ENCODE results near the gene SP6. TPM values are rescaled to one million over a fixed set of nuclear protein-coding genes. Genes with fewer than 3 reads are reported as not detected.

Gene SP6
- total RNA-seq, 2 experiments from 2014 or later = 0.07 to 0.14 TPM

DNA sequence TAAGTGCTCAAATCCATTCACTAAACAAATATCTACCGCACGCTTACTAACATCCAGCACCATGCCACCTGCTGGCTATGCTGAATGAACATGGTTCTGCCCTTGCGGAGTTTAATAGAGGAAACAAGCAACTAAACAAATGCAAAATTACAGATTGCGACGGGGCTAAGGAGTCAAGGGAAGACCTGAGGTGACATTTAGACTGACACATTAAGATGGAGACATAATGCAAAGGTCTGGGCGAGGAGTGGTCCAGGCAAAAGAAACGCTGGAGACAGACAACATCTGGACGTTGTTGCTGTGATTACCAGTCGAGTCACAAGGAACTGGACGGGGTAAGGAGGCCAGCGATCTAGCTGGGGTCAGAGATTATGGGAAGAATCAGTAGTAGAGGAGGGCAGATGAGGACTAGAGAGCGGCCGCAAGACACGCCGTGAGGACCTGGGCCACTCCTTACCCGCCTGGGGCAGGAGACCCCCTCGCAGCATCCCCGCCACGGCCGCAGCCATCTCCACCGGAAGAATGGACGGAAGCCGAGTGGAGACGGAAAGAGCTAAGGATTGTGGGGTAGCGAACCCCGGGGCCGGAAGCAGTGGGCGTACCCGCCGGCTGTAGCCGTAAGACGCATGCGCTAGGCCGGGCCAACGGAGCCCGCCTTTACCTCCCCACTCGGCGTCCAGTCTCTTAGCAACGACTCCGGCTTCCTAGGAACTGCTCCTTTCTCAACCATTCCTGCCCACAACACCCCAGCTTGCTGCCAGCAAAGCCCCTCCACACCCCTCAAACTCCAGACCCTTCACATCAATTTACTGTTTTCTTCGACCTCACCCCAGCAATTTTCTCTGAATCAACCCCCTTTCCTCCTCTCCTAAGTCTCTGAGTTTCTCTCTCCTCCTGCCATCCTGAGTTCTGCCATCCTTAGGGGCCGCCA lies 19.7 kb downstream of the SP6 start, which contains the start of the genes LRRC46 and MRPL10:
Gene LRRC46 (plus strand): TSS at position 668 of the 931 bp plus-strand sequence. CDS start 320 bp downstream, outside the sequence.
Gene MRPL10 (minus strand): TSS at position 539 of the 931 bp plus-strand sequence. CDS start 30 bp downstream, at position 509.
- POLR2A ChIA-PET = interaction anchor here (0.5 to 1.1 kb wide), 5 partner anchors 9 to 729 kb away, joined by 3 to 7 read pairs (median 3); partner anchors contain the start of gene OSBPL7
- peak; percentile 94 for ATAC-seq
- peak; percentile 96 for DNase-seq
- Mint-ChIP-seq H3K27me3 (no peaks in the 10 kb centered on the region), H3K36me3 (ENCODE audit: low read depth) (peaks cover 19% of the 10 kb centered on the region), H3K9me3 (ENCODE audit: low read depth) (no peaks in the 10 kb centered on the region), H3K4me3 (peak within 1 kb of the TSS; percentile 88), H3K4me1 (peaks cover 57% of the 10 kb centered on the region), H3K27ac (peak within 1 kb of the TSS; percentile 88)
- CTCF ChIA-PET = interaction anchor here (0.6 to 2.0 kb wide), 14 partner anchors 10 to 890 kb away, joined by 3 to 8 read pairs (median 4); partner anchors contain the start of genes SCRN2, SP2 and SP6
- intact Hi-C loops (cut with DNase I, micrococcal nuclease) = loop anchor here (1.0 to 2.0 kb wide), 6 partner anchors 10 to 182 kb away; partner anchors contain the start of genes SCRN2 (in 2 of the 2), CDK5RAP3 (in 1 of the 2), KPNB1 (in 1 of the 2) and PNPO (in 1 of the 2)

DNA sequence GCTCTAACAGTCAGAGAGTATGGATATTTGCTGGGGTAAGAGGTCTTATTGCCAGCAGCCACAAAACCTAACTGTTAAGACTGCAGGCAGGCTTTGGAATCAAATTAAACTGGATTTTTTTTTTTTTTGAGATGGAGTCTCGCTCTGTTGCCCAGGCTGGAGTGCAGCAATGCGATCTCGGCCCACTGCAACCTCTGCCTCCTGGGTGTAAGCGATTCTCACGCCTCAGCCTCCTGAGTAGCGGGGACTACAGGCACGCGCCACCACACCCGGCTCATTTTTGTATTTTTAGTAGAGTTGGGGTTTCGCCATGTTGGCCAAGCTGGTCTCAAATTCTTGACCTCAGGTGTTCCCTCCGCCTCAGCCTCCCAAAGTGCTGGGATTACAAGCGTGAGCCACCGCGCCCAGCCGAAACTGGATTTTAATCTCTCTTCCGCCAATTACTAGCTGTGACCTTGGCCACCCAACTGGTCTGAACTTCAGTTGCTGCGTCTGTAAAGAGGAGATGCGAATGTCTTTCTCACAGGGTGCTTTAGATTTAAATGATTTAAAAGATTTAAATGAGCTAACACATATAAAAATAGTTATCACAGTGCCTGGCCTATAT lies 20.5 kb downstream of the SP6 start:
- peaks cover 22% of the 10 kb centered on the region for H3K36me3 Mint-ChIP-seq (ENCODE audit: low read depth)
- peak overlapping the region; percentile 88 for H3K4me3 Mint-ChIP-seq
- H3K27ac Mint-ChIP-seq = peak overlapping the region; percentile 88
- CTCF ChIA-PET = interaction anchor here (0.8 to 2.0 kb wide), 7 partner anchors 11 to 138 kb away, joined by 3 to 8 read pairs (median 3); partner anchors contain the start of gene SCRN2
- H3K27me3 Mint-ChIP-seq = no peaks in the 10 kb centered on the region
- DNase-seq = no peak
- peaks cover 52% of the 10 kb centered on the region for H3K4me1 Mint-ChIP-seq
- H3K9me3 Mint-ChIP-seq (ENCODE audit: low read depth) = no peaks in the 10 kb centered on the region
- ATAC-seq = no peak
- intact Hi-C loops (cut with DNase I, micrococcal nuclease) = loop anchor here (1.0 to 2.0 kb wide), 6 partner anchors 11 to 181 kb away; partner anchors contain the start of genes SCRN2 (in 2 of the 2), CDK5RAP3 (in 1 of the 2), KPNB1 (in 1 of the 2) and PNPO (in 1 of the 2)
- POLR2A ChIA-PET = interaction anchor here (1.1 kb wide), 1 partner anchor 65 kb away, joined by 5 read pairs; no protein-coding TSS in a partner anchor

DNA sequence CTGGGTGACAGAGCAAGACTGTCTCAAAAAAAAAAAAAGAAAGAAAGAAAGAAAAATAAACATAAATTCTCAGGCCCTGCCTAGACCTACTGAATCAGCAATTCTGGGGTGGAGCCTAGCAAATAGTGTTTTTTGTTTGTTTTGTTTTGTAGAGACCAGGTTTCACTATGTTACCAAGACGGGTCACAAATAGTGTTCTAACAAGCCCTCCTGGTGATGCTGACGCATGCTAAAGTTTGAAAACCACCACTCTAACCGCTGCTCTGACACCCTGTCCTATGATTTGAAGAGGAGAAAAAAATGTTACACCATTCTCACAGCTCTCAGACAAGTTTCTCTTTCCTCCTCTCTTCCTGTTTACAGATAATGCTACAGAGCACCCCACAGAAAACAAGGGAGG lies 21.1 kb downstream of the SP6 start:
- ChIA-PET POLR2A (interaction anchor here (0.6 kb wide), 1 partner anchor 62 kb away, joined by 4 read pairs; no protein-coding TSS in a partner anchor), CTCF (interaction anchor here (0.7 to 1.6 kb wide), 3 partner anchors 13 to 60 kb away, joined by 3 to 5 read pairs (median 3); no protein-coding TSS in a partner anchor)
- Mint-ChIP-seq H3K36me3 (ENCODE audit: low read depth) (peaks cover 25% of the 10 kb centered on the region), H3K4me3 (peak overlapping the region; percentile 88), H3K9me3 (ENCODE audit: low read depth) (no peaks in the 10 kb centered on the region), H3K27ac (peak overlapping the region; percentile 61), H3K27me3 (no peaks in the 10 kb centered on the region), H3K4me1 (peaks cover 47% of the 10 kb centered on the region)
- ATAC-seq (peak; percentile 8), DNase-seq (no peak)
- intact Hi-C loops (cut with DNase I, micrococcal nuclease) = loop anchor here in 1 of 2 experiments (2.0 kb wide), 1 partner anchor 141 kb away; the partner anchor contains the start of gene CDK5RAP3

GRCh38 chr17:47823519-47823918 lies 27.4 kb downstream of the SP6 start:
- Mint-ChIP-seq H3K36me3 (ENCODE audit: low read depth) (peaks cover 34% of the 10 kb centered on the region), H3K27ac (no peak overlapping the region), H3K9me3 (ENCODE audit: low read depth) (no peaks in the 10 kb centered on the region), H3K4me1 (peaks cover 23% of the 10 kb centered on the region), H3K27me3 (no peaks in the 10 kb centered on the region), H3K4me3 (no peak overlapping the region)
- ChIA-PET CTCF (interaction anchor here (0.7 kb wide), 1 partner anchor 135 kb away, joined by 3 read pairs; no protein-coding TSS in a partner anchor), POLR2A (no interaction called here)
- DNase-seq (no peak), ATAC-seq (no peak)
- intact Hi-C loops (cut with DNase I, micrococcal nuclease) = no loop called here

GRCh38 chr17:47822785-47823184 lies 28.2 kb downstream of the SP6 start:
- POLR2A ChIA-PET = interaction anchor here (2.0 kb wide), 1 partner anchor 9 kb away, joined by 7 read pairs; the partner anchor contains the start of genes LRRC46 and MRPL10
- H3K27ac Mint-ChIP-seq = peak overlapping the region; percentile 31
- H3K9me3 Mint-ChIP-seq (ENCODE audit: low read depth) = no peaks in the 10 kb centered on the region
- H3K4me1 Mint-ChIP-seq = peaks cover 21% of the 10 kb centered on the region
- H3K36me3 Mint-ChIP-seq (ENCODE audit: low read depth) = peaks cover 30% of the 10 kb centered on the region
- intact Hi-C loops (cut with DNase I, micrococcal nuclease) = no loop called here
- CTCF ChIA-PET = interaction anchor here (1.0 to 1.4 kb wide), 2 partner anchors 18 to 21 kb away, joined by 4 read pairs; partner anchors contain the start of gene SCRN2
- no peaks in the 10 kb centered on the region for H3K27me3 Mint-ChIP-seq
- no peak for ATAC-seq
- no peak for DNase-seq
- peak overlapping the region; percentile 92 for H3K4me3 Mint-ChIP-seq

- ATAC-seq (peak; percentile 99), DNase-seq (peak; percentile 87)
- Mint-ChIP-seq H3K27me3 (no peaks in the 10 kb centered on the region), H3K27ac (peak within 1 kb of the TSS; percentile 71), H3K4me1 (peaks cover 21% of the 10 kb centered on the region), H3K9me3 (ENCODE audit: low read depth) (no peaks in the 10 kb centered on the region), H3K36me3 (ENCODE audit: low read depth) (peaks cover 28% of the 10 kb centered on the region), H3K4me3 (peak within 1 kb of the TSS; percentile 92)
- intact Hi-C loops (cut with DNase I, micrococcal nuclease) = no loop called here
- ChIA-PET CTCF (interaction anchor here (0.7 to 1.4 kb wide), 5 partner anchors 19 to 173 kb away, joined by 3 to 4 read pairs (median 3); partner anchors contain the start of gene SCRN2), POLR2A (interaction anchor here (1.0 to 2.0 kb wide), 2 partner anchors 10 to 74 kb away, joined by 4 to 7 read pairs; partner anchors contain the start of genes LRRC46, MRPL10 and SP2)
Observed at GRCh38 chr17:47821424-47822391, 29.3 kb downstream of the SP6 start, which contains the start of gene OSBPL7. TSS of gene OSBPL7 (minus strand) at chr17:47821794. CDS start at chr17:47820278, 1,516 bp downstream.

DNA sequence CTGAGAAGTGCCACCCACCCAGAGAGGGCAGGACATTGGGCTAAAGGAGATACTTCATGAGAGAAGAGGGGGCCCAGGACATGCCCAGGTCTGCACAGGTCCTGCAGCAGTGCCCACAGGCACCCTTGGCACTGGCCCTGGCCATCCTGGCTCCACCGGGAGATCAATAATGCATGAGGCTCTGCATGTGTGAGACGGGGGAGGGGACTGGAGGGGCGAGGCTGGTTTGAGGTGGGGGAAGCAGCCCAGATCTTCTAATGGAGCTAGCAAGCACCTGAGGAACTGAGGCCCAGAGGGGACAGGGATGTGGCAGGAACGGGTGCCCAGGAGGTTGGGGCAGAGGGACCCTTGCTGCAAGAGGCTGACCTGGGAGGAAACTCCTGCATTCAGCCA lies 29.9 kb downstream of the SP6 start:
- CTCF ChIA-PET = interaction anchor here (0.7 to 1.2 kb wide), 2 partner anchors 20 kb away, joined by 3 read pairs; partner anchors contain the start of gene SCRN2
- Mint-ChIP-seq H3K4me3 (peak overlapping the region; percentile 92), H3K36me3 (ENCODE audit: low read depth) (peaks cover 22% of the 10 kb centered on the region), H3K27ac (peak overlapping the region; percentile 71), H3K9me3 (ENCODE audit: low read depth) (no peaks in the 10 kb centered on the region), H3K27me3 (no peaks in the 10 kb centered on the region), H3K4me1 (peaks cover 21% of the 10 kb centered on the region)
- intact Hi-C loops (cut with DNase I, micrococcal nuclease) = no loop called here
- POLR2A ChIA-PET = interaction anchor here (1.0 to 2.0 kb wide), 2 partner anchors 10 to 75 kb away, joined by 4 to 7 read pairs; partner anchors contain the start of genes LRRC46, MRPL10 and SP2
- ATAC-seq (no peak), DNase-seq (no peak)

DNA sequence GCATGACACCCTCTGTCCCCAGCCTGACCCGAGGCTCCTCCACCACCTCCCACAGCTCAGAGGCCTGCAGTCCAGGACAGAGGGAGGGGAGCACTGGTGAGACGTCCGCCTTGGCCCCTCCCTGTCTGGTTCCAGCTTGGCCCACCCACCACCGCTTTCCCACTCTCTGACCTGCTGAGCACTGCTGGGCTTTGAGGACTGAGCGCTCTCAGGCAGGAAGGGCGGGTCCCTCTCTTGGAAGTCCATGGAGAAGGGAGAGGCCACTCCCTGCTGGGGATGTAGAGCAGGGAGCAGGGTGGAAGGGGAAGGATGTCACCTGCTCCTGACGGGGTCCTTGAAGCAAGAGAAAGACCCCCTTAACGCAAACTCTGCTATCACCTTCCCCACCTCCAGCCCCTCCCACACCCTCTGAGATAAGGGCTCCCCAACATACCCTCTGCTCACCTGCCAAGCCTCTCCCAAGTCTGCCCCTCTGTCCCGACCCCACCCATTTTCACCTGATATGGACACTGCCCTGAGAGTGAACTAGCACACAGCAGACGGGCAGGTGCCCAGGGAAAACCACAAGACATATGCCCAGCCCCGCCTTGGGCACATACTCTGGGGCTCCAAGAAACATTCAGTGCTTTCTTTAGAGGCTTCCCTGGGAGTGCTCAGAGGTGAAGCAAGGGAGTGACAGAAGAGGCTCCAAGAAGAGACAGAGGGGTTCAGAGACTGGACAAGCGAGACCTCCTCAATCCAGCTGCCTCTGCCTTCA lies 30.8 kb downstream of the SP6 start:
- ATAC-seq = no peak

DNA sequence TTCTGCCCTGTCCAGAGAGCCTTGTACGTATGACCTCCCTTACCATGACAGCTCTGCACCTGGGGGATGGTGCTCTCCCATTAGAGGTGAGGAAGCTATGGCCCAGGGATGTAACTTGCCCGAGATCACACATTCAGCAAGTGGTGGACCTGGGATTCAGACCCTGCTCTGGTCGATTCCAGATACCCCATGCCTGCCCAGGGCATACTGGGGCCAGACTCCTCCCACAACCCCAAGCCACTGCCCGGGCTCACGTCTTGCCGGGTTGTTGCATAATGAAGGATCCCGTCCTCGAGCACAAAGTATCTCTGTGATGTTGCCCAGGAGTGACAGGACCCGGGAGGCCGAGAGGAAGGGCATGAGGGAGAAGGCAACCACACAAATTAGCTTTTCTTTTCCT lies 31.5 kb downstream of the SP6 start:
- no peak for DNase-seq
- Mint-ChIP-seq H3K4me3 (no peak overlapping the region), H3K4me1 (peaks cover 21% of the 10 kb centered on the region), H3K27me3 (no peaks in the 10 kb centered on the region), H3K36me3 (ENCODE audit: low read depth) (peaks cover 17% of the 10 kb centered on the region), H3K27ac (no peak overlapping the region), H3K9me3 (ENCODE audit: low read depth) (no peaks in the 10 kb centered on the region)
- ChIA-PET POLR2A (no interaction called here), CTCF (interaction anchor here (0.5 to 0.7 kb wide), 2 partner anchors 25 to 200 kb away, joined by 3 read pairs; no protein-coding TSS in a partner anchor)
- ATAC-seq = no peak
- intact Hi-C loops (cut with DNase I, micrococcal nuclease) = no loop called here

More for the DNA sequence above, 30.8 kb downstream of the SP6 start:
- DNase-seq = no peak
- intact Hi-C loops (cut with DNase I, micrococcal nuclease) = no loop called here
- POLR2A ChIA-PET = no interaction called here
- CTCF ChIA-PET = interaction anchor here (0.7 to 1.2 kb wide), 2 partner anchors 21 to 25 kb away, joined by 3 read pairs; partner anchors contain the start of gene SCRN2
- Mint-ChIP-seq H3K9me3 (ENCODE audit: low read depth) (no peaks in the 10 kb centered on the region), H3K4me3 (peak overlapping the region; percentile 92), H3K27me3 (no peaks in the 10 kb centered on the region), H3K36me3 (ENCODE audit: low read depth) (peaks cover 20% of the 10 kb centered on the region), H3K27ac (peak overlapping the region; percentile 71), H3K4me1 (peaks cover 21% of the 10 kb centered on the region)

All from activated CD4-positive, alpha-beta T cell treated with anti-CD3 and anti-CD28 coated beads for 36 hours (primary cell).